ENCODE results near the gene NARS2.

- TF ChIP-seq CTCF (IDR thresholded peaks at IDR 0.05) (no peak), POLR2A (IDR thresholded peaks at IDR 0.05) (no peak)
These were observed 32.7 kb downstream of the NARS2 start for GRCh38 chr11:78542007-78542406.
